T-helper 2 cell treated with Interferon-gamma antibody and Interleukin-4, amounts not matched to agents 100 ng/mL and 5 ng/mL, for 36 hours (primary cell): ENCODE measurements around the gene MLXIP. TPM values are rescaled to one million over a fixed set of nuclear protein-coding genes. Genes with fewer than 3 reads are reported as not detected.
"Not testable (repeated sequence)": the region's sequence is repeated elsewhere in the genome, so short reads cannot be mapped to it uniquely, and the experiment has no call there.

Experiments
- intact Hi-C: fragments of 100-400 bp; cut with micrococcal nuclease; formaldehyde crosslinking; loops from one replicate; pipeline ENCODE4 v1.15.1; 2023
- total RNA-seq: library from RNA; stranded (reverse); gene quantifications from 2 replicates; pipeline ENCODE4 v1.2.3, GENCODE V29; 2022

Gene MLXIP, protein sequence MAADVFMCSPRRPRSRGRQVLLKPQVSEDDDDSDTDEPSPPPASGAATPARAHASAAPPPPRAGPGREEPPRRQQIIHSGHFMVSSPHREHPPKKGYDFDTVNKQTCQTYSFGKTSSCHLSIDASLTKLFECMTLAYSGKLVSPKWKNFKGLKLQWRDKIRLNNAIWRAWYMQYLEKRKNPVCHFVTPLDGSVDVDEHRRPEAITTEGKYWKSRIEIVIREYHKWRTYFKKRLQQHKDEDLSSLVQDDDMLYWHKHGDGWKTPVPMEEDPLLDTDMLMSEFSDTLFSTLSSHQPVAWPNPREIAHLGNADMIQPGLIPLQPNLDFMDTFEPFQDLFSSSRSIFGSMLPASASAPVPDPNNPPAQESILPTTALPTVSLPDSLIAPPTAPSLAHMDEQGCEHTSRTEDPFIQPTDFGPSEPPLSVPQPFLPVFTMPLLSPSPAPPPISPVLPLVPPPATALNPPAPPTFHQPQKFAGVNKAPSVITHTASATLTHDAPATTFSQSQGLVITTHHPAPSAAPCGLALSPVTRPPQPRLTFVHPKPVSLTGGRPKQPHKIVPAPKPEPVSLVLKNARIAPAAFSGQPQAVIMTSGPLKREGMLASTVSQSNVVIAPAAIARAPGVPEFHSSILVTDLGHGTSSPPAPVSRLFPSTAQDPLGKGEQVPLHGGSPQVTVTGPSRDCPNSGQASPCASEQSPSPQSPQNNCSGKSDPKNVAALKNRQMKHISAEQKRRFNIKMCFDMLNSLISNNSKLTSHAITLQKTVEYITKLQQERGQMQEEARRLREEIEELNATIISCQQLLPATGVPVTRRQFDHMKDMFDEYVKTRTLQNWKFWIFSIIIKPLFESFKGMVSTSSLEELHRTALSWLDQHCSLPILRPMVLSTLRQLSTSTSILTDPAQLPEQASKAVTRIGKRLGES
- total RNA-seq = 42.1 and 44.7 TPM in 2 replicates

DNA sequence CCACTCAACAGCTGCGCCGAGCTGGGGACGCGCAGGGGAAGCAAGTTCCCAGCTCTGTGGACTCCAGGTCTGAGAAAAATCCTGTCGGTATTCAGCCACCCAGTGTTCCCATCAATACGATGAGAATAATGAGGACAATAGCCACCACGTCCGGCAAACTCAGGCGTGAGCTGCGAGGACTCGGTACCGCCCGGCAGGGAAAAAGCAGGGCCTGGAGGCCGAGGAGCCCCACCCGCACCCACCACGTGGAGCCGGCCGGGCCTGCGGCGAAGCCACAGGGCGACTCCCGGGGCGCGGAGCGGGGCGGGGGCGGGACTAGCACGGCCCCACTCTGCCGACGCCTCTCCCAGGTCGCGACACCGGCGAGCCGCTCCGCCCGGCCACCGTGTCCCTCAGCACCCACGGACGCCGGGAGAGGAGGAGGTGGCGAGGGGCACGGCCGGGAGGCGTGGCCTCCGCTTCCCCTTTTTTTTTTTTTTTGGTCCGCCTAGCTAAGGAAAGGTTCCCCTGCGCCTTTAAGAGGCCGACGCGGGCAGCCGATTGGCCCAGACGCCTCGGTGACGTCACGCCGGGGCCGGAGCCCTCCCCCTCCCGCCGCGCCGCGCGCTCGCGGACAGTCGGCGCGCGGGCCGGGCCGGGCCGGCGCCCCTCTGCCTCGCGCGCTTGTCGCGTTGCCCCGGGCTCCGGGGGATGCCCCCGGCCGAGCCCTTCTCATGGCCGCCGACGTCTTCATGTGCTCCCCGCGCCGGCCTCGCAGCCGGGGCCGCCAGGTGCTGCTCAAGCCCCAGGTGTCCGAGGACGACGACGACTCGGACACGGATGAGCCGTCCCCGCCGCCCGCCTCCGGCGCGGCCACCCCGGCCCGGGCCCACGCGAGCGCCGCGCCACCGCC lies at the start of gene MLXIP:
MLXIP (plus strand) TSS at position 616 of the 892 bp plus-strand sequence; CDS start at position 714, 98 bp downstream.
- intact Hi-C loops = loop anchor here (1.0 kb wide), 2 partner anchors 24 to 148 kb away; partner anchors contain the start of gene DIABLO

DNA sequence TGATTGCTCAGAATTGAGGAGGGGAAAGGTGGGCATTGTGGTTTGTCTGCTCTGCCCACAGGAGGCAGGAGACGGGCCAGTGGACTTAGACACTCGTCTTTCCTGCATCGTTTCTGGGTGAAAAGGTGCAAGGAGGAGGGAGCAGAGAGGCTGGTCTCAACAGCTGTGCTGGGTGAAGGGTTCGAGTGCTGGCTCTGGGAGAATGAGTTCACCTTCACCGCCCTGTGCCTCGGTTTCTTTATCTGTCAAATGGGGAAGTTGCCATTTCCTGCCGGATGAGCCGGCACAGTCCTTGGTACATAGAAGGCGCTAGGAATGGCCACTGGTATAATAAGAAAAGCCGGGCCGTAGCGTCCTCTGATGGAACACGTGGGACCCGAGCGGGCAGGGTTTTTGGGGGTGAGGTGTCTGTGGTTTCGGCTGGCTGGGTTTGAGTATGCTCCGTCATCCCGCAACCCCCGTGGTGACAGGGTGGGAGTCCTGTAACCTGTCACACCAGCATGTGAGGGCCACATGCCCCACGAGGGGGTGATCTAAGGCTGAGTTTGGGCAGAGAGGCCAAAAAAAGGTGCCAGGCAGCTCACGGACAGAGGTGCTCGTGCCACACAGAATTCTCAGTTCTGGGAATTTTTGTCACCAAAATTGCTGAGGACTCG lies 49.5 kb upstream of the MLXIP start:
- intact Hi-C loops = no loop called here

DNA sequence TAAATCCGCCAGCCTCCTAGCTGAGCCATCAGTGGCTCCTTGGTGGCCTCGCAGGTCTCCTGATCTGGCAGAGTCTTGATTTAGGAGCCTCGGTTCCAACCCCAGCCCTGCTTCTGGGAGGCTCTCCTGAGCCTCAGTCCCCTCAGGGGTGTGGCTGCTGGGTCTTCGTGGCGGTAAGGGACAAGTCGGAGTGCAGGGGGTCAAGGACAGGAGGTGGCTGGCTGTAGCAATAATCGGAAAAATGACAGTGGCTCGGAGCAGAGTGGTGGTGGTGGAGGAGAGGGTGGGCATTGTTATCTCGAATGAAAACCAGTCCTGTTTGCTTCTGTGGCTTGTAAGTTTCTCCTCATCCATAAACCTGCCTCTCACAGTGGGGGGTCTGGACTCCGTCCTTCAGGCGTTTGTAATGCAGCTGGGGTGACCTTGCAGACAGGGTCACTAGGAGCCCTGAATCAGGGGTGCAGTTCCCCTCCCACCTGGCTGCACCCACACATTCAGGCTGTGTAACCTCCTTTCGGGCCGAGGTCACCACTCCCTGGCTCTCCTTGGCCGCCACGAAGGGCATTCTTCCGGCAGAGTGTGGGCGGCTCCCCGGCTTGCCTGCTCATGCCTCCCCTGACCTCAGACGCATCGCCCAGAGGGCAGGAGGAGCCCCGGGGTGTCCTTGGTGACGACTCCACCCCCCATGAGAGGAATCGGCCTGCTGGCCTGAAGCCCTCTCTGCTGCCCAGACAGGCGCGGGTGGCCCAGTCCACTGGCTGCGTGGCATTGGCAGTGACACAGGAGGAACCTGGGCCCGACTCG lies 48.7 kb upstream of the MLXIP start:
- intact Hi-C loops = no loop called here

DNA sequence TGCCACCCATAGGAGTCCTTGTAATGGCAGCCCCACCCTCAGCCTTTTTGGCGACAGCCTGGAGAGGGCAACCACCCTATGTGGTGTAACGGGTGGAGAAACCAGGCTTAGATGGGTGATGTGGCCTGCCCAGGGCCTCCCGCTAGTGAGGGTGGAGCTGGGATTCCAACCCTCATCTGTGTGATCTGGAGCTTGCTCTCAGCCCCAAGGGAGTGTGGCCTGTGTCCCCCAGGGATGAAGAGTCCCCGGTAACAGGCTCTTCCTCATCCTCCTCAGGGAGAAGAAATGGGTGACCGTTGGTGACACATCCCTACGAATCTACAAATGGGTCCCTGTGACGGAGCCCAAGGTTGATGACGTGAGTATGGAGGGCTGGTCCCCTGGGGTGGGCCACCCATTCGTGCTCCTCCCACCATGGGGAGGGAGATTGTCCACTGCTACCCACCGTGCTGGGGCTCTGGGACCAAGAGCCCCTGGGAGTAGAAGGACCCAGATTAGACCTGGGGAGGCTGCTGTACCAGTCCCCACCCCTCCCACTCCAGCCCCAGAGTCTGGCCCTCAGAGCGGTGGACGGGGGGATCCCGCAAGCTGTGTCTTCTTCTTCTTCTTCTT lies 48.0 kb upstream of the MLXIP start:
- intact Hi-C loops = no loop called here

DNA sequence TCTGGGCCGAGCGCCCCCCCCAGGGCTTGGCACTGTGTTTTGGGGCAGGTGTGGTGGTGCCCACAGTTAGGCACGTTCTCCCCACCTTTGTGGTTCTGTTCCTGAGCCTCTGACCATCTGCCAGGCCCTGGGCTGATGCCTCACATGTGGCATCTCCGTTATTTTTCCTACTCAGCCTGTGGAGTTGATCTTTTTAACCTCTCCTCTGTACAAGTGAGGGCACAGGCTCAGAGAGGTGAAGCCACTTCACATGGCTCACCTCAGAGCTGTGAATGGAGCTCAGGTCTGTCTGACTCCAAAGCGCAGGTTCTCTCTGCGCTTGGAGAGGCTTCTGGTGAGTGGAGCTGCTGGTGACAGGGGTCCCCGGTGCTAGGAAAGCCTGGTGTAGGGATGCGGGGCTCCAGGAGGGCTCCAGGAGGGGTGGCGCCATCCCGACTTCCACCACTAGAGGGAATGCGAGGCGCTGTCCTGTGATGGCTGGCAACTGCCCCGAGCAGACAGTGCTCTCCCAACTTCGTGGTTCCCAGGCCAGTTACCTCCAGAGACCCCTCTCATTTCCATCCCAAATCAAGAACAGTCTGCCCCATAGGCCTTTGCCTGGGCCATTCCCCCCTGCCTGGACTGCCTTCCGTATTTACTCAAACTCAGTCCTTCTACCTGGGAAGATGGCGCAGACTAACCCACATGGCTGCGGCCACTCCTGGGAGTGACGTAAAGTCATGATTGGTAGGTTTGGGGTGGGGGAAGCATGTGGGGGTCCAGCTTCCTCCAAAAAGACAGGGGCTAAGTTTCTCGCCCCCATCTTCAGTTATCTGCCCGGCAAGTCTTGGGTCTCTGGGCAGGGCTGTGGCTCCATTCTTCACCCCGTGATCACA lies 47.0 kb upstream of the MLXIP start:
- intact Hi-C loops = no loop called here

DNA sequence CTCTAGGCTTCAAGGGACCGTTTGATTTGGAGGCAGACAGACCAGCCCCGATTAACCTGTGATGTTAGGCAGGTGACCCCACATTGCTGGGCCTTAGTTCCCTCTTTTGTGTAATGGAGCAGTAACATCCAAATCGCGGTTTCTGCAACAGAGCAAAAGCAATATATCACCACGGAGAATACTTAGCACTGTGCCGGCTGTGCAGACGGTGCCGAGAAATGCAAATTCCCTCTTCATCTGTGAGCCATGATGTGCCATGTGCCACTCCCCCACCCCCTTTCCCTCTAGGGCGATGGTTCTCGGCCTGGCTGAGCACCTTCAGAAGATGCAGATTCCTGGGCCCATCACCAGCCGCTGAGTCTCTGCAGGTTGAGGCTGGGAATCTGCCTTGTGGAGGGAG lies 46.0 kb upstream of the MLXIP start:
- intact Hi-C loops = no loop called here

DNA sequence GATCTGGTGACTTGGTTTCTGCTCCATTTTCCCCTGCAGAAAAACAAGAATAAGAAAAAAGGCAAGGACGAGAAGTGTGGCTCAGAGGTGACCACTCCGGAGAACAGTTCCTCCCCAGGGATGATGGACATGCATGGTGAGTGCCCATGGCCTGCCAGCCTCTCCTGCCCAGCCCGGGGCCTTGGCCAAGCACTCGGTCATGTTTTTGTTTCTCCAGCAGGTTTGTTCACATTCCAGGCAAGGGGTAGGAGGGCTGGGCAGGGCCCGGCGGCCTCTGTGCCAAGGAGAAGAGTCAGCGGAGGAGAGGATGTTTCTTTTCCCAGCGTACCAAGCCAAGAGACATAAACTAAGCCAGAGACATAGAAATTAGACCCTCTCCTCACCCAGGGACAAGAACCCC lies 43.3 kb upstream of the MLXIP start:
- intact Hi-C loops = no loop called here

DNA sequence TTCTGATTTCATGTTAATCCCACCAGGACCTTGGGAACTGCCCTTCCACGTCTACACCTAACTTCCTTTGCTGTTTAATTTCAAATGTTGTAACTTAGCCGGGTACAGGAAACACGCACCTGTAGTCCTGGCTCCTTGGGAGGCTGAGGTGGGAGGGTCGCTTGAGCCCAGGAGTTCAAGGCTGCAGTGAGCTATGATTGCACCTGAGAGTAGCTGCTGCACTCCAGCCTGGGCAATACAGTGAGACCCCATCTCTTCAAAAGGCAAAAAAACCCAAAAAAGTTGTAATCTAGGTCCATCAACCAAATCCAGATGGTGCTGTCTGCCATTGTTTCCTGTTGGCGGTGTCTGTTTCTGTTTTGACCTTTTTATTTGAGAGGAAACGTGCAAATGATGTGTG lies 42.4 kb upstream of the MLXIP start:
- intact Hi-C loops = no loop called here

DNA sequence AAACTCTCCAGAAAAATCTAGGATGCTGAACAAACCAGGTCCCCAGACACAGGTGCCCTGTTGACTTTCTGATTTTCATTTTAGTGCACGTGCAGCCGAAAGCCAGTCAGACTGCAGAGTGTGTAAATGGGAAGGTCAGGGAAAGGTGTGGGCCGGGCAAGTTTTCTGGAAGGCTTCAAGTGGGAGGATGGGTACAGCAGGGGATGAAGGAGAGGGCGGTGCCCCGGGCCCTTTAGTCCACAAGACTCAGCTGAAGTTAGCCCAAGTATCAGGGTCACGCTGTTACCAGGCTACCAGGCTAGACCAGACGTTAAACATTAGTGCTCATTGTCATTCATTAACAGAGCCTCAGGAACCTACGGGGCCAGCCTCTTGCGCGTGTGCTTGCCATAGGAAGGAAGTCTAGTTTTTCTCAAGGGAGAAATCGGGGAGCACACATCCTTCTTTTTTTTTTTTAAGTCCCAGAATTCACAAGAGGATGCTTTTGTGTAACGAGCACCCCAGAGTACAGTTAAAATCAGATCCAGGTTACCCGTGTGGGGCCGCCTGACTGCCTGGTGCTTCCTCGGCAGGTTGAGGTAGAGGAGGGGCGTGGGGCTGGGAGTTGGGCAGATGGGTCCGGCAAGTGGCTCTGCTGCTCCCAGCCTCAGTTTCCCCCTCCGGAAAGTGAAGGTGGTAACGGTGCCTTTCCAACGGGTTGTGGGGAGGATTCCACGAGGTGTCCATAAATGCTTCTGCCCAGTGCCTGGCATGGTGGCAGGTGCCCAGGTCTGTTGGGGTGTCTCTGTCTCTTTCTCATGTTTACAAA lies 37.8 kb upstream of the MLXIP start:
- intact Hi-C loops = no loop called here

DNA sequence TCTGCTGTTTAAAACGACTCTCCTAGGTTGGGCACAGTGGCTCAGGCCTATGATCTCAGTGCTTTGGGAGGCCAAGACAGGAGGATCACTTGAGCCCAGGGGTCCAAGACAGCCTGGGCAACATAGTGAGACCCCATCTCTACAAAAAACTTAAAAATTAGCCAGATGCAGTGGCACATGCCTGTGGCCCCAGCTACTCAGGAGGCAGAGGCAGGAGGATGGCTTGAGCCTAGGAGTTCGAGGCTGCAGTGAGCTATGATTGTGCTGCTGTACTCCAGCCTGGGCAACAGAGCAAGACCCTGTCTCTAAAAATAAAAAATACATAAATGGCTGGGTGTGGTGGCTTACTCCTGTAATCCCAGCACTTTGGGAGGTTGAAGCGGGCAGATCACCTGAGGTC lies 37.1 kb upstream of the MLXIP start:
- intact Hi-C loops = not testable (repeated sequence)

DNA sequence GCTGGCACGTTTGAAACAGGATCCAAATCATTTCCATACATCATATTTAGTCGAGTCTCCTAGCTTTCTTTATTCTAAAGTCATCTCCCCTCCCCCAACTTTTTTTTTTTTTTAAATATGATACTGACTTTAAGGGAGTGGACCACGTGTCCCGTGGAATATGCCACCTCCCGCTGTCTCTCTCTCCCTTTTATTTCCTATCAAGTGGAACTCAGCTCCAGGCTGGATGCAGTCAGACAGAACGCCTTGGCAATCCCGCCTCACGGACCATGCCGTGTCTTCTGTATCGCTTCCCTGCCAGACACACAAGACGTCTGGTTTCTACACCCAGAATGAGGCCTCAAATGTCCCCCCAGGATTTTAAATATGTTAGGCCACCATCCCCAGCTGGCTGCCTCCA lies 35.6 kb upstream of the MLXIP start:
- intact Hi-C loops = no loop called here

DNA sequence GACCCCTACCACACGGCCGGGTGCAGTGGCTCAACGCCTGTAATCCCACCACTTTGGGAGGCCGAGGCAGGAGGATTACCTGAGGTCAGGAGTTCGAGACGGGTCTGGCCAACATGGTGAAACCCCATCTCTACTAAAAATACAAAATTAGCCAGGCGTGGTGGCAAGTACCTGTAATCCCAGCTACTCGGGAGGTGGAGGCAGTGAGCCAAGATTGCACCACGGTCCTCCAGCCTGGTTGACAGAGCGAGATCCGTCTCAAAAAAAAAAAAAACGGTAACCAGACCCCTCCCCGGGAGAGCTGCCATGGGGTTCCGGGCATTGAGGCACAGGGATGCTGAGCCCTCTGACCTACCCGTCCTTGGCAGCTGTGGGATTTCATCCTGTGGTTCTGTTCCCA lies 35.1 kb upstream of the MLXIP start:
- intact Hi-C loops = no loop called here

DNA sequence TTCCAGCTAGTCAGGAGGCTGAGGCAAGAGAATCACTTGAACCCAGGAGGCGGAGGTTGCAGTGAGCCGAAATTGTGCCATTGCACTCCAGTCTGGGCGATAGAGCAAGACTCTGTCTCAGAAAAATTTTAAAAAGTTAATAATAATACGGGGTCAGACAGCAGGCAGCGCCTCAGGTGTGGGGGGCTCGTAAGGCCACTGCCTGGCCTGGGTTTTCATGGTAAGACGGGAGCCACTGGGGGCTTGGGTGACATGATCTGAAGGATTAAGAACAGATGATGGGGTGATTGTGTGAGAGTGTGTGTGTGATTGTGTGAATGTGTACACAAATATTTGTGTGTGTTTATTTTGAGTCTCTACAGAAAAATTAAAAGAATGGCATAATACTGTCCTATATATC lies 33.3 kb upstream of the MLXIP start:
- intact Hi-C loops = no loop called here

DNA sequence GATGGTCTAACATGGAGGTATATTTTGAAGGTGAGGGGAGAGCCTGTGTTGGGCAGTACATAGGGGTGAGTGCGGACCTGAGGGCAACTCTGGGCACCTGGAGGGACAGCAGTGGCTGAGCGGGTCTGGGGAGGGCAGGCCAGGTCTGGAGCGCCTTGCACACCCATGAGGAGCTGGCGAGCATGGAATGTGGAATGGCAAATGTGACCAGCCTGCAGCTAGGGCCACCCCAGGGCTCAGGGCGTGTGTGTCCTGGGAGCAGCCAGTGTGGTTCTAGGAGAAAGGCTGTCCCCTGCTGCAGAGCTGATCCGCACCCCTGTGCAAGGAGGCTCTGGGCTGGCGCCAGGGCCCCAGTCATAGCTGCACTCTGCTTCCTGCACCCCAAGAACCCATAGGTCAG lies 32.4 kb upstream of the MLXIP start:
- intact Hi-C loops = no loop called here

DNA sequence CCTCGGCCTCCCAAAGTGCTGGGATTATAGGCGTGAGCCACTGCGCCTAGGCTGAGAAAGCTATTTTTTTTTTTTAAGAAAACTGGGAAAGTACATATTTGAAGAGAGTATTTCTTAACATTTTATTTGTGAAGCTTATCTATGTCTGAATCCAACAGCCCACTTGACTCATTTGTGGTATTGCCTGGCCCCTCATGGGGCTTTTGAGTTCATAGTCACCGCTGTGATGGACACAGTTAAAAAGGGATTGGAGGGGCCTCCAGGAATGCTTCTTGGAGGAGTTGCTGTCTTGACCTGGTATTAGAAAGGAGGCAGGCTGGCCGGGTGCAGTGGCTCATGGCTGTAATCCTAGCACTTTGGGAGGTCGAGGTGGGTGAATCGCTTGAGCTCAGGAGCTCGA lies 30.4 kb upstream of the MLXIP start:
- intact Hi-C loops = no loop called here

DNA sequence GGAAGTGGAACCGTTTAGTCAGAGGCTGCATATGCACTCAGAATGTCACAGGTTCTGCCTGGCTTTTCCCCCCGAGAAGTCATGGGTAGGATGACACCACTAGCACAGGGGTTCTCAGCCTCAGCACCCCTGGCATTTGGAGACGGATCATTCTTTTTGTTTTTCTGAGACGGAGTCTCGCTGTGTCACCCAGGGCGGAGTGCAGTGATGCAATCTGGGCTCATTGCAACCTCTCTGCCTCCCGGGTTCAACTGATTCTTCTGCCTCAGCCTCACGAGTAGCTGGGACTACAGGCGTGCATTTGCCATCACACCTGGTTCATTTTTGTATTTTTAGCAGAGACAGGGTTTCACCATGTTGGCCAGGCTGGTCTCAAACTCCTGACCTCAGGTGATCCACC lies 28.7 kb upstream of the MLXIP start:
- intact Hi-C loops = no loop called here

DNA sequence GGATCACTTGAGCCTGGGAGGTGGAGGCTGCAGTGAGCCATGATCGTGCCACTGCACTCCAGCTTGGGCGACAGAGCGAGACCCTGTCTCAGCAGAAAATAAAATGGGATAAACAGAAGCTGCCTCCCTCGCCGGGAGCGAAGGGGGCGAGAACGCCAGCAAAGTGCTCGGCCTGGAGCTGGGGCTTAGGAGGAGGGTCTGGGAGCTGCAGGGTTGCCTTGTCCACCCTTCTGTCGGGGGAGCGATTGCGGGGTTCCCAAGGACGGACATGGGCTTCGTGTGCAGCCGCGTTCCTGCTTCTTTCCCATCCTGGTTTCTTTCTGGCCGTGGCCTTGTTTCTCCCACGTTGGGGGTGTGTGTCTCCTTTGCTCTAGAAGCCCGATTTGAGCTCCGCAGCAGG lies 27.9 kb upstream of the MLXIP start:
- intact Hi-C loops = no loop called here
